GM10847 (cell line): Measurements from ENCODE around the gene F10.

Experiments
- POLR2A ChIP-seq: IDR thresholded peaks from 2 replicates; pipeline ENCODE4 v1.6.1; 2011; ENCODE audit not compliant: insufficient read length; ENCODE audit errors: extremely low read depth

Gene F10

DNA sequence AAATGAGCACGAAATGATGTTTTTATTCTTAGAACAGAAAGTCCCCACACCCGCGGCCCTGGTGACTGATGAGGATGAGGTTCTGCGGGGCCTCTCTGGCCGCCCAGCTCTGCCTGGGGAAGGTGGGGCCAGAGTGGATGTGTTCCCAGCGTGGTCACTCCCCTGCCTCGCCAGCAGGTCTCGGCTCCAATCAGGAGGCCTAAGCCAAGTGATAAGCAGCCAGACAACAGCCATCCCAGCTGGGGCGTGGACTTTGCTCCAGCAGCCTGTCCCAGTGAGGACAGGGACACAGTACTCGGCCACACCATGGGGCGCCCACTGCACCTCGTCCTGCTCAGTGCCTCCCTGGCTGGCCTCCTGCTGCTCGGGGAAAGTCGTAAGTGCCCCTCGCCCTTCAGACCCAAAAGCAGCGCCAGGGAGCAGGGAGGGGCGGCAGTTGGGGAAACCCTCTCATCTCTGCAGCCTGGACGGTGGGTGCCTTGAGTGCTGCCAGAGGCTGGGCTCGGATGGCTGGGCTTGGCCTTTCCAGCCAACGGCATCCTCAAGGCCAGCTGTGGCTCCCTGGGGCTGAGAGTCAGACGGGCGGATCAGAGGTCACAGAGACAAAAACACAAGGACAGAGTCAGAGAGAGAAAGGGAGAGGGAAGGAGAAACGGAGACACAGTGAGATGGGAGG lies at the start of gene F10:
TSS of gene F10 (plus strand) at position 250 of the 676 bp plus-strand sequence. CDS start at position 307, 57 bp downstream.
- TF ChIP-seq POLR2A = no peak

DNA sequence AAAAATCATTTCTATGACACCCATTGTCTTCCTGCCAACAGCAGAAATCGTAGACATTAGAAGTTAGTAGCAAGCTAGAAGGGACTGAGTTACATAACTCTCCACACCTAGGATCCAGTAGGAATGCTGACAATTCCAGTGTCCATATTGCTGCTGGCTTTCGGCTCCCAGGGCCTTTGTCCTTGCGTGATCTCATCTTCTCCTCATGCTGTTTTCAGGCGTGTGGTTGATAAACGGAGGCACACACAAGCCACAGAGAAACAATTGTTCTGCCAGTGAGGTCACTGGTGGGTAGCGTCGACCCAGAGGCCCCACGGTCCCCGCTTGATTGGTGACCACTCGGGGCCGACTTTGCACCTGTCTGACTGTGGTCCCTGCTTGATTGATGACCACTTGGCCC lies 48.7 kb upstream of the F10 start:
- no peak for TF ChIP-seq POLR2A

DNA sequence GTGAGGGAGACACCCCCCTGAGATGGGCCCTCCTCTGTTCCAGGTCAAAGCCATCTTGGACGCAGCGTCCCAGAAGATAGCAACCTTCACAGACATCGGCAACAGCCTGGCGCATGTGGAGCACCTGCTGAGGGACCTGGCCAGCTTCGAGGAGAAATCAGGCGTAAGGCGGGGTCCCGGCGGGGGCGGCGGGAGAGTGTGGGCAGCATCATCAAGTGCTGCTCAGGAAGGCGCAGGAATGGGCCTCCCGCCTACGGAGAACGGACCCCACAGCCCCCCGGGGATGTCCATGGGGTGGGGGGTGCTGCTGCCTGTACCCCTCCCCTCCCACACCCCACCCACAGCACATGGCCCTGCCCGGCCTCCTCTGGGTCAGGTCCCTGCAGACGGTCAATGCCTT lies 48.2 kb upstream of the F10 start:
- TF ChIP-seq POLR2A = no peak

DNA sequence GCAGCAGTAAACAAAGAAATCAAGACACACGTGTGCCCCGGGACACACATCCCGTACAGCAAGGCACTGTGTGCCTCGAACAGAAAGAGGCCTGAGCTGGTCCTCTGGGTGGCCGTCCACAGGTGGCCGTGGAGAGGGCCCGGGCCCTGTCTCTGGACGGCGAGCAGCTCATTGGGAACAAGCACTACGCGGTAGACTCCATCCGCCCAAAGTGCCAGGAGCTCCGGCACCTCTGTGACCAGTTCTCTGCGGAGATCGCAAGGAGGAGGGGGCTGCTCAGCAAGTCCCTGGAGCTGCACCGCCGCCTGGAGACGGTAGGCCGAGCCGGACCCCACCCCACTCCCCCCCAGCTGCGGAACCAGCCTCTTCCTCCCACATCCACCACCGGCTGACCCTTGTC lies 47.7 kb upstream of the F10 start:
- TF ChIP-seq POLR2A = no peak

DNA sequence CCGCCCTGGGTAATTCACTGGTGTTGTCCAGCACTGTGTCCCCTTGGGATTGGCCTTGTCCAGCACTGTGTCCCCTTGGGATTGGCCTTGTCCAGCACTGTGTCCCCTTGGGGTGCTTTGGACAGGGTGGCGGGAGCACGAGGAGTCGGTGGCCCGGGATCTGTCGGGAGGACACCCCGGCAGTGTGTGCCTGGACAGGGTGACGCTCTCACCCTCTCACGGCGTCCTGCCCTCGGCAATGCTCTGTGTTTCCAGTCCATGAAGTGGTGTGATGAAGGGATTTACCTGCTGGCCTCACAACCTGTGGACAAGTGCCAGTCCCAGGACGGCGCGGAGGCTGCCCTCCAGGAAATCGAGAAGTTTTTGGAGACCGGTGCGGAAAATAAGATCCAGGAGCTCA lies 46.9 kb upstream of the F10 start:
- no peak for TF ChIP-seq POLR2A

DNA sequence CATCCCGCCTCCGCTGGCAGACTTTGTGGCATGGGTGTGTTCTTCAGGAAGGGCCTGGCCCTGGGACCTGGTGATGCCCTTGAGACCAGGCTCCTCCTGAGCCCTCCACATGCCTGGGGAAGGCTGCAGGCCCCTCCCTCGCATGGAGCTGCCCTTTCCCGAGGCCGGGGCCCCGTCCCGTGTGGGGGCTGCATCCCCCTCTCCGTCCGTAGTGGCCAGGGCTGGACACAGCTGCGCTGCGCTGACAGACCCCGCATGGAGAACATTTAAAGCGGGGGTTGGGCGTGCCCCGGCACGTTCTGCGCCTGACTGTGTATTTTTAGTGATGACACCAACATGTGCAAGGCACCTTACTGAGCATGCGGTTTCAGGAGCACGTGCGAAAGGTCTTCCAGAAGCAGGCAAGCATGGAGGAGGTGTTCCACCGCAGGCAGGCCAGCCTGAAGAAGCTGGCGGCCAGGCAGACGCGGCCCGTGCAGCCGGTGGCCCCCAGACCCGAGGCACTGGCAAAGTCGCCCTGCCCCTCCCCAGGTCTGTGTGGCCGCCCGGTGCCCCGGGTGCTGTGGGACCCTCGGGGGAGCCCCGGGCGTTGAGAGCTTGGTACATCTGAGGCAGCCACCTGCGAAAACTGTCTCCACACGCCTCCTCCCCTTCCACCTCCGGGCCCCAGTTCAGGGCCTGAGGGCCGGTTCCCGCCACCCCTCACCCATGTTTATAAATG lies 45.8 kb upstream of the F10 start:
- TF ChIP-seq POLR2A = no peak

DNA sequence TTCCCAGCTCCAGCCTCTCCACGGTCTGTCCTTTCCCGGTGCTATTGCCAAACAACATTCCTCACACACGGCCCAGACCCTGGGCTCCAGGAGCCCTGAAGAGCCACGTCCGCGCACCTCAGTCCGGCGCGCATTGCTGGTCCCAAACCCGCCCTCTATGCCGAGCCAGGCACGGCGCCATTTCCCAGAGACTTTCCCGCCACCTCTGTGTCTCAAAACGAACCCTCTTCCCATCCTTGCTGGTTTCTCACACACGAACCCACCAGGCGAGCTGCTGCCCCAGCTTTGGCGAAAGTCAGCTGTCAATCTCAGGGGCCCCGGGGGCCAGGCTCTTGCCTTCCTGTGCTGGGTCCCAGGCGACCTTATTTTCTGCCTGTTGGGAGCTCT lies 45.0 kb upstream of the F10 start:
- no peak for TF ChIP-seq POLR2A

DNA sequence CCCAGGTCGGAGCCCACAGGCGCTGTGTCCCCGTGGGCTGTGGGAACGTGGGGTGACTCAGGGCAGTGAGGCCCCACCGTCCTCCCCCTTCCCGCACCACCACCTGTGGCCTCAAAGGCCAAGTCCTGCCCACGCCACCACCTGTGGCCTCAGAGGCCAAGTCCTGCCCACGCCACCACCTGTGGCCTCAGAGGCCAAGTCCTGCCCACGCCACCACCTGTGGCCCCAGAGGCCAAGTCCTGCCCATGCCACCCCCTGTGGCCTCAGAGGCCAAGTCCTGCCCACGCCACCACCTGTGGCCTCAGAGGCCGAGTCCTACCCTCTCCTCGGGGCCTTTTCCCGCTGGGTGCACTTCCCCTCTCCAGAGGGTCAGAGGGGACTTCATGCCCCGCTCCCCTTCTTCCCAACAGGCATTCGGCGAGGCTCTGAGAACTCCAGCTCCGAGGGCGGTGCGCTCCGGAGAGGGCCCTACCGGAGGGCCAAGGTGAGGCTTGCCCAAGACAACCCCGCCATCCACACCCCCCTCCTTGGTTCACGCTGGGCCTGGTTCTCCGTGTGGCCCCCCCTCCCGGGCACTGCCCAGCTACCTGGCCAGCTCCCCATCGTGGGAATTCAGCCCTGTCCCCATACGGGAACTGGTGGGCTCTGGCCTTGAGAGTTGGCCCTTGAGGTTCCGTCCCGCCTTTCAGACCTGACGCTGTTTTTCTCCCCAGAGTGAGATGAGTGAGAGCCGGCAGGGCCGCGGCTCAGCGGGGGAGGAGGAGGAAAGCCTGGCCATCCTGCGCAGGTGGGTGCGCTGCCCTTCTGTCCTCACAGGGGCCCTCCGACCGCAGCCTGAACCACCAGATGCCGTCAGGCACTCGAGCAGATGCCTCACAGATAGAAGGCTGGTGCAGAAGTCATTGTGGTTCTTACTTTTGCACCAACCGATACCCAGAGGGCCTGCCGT lies 44.4 kb upstream of the F10 start:
- TF ChIP-seq POLR2A = no peak

DNA sequence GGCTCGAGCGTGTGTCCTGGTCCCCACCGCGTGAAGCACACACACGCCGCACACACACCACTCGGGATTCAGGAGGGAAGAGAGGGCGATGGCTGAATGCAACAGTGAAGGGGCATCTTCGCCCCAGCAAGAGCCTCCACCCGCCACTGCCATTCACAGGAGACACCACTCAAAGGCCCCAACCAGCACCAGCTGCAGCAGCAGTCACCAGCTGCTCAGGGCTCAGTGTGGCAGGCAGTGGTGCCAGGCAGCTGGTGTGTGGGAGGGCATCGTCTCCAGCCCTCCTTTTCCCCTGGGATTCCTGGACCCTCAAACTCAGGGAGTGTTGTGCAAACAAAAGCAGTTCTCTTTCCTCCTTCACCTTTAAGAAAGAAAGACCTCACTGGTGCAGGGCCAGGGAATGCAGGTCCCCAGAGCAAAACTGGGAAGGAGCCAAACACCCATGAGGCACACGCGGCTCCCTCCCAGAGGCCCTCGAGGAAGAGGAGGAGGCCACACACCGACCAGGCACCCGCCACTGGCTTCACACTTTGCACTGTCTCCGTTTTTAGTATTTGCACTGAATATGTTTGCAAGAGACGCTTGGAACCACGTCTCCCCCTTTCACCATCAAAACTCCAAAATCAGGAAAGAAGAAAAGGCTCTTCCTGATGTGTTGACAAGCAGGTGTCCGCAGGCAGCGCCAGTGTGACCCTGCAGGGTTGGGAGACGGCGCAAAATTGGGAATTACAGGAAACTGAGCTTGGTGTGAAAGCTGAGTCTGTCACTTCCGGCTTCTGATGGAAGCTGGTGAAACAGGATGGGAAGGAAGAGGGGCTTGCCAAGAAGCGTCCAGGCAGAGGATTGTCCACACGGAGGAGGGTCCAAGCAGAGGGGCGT lies 43.5 kb upstream of the F10 start:
- TF ChIP-seq POLR2A = no peak

DNA sequence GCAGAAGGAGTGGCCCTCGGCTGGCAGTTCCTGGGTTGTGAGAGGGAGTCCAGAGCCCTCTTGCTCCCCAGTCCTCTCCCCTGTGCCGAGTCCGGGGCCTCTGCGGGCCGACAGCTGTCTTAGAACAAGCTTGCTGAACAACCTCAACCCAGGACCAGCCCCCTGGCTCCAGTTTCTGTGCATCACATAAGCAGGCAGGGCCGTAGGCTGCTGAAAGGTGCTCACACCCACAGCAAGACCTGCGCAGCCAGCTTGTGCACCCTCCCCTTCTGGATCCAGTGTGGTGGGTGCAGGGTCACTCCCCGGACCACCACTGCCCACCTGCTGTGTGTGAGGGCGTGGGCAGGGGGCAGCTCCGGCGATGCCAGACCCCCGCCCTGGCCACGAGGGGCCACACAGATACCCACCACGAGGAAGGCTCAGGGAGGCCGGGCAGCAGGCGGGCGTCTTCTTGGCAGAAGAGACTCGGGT lies 42.2 kb upstream of the F10 start:
- TF ChIP-seq POLR2A = no peak

DNA sequence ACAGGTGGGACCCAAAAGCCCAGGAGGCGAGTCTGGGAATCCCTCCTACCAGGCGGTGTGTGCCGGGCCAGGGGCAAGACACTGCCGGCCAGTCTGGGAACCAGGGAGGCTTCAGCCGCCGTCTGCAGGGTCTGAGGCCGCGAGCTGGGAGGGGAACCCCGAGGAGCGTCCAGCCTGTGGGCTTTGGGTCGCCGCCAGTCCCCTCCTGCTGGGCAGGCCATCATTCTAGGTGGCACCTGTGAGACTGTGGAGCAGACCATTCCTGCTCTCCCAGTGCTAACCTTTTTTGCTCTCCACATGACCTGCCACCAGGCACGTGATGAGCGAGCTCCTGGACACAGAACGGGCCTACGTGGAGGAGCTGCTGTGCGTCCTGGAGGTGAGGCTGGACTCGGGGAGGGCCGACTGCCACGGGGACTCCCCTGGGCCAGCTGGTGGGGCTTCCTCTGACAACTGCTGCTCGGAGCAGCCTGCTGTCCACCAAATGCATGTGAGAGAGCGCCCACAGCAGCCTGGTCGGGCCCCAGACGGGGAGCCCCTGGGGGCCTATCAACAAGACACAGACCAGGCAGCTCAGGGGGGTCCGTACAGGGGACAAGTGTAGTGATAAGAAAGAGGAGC lies 41.6 kb upstream of the F10 start:
- TF ChIP-seq POLR2A = no peak

DNA sequence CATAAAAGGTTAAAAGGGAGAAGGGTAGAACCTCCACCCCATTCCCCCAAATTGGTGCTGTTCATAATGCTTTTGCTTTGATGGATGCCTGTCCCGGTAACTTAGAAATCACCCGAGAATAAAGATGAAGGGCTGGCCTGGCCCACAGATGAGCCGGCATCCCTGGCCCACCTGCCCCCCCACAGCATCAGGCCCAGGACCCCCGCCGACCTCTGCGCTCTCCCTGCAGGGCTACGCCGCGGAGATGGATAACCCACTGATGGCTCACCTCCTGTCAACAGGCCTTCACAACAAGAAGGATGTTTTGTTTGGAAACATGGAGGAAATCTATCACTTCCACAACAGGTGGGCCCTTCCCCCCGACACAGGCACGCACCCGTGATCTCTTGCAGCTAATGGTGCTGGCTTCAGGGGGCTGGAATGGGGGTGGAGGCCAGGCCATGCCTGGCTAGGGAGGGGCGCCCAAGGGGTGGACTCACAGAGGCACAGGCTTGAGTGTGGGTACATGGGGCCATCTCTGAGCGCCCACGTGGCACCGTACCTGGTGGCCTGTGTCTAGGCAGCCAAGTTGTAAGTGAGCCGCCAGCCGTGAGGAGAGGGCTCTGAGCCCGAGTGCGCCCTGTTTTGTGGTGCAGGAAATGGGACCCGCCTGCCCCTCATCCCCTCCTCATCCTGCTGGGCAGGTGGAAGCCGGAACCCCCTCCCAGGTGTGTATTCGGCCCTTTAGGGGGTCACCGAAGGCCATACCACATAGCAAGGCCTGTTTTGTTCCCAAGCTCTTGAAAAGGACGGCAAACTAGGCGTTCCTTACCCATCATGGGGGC lies 40.2 kb upstream of the F10 start:
- no peak for TF ChIP-seq POLR2A

DNA sequence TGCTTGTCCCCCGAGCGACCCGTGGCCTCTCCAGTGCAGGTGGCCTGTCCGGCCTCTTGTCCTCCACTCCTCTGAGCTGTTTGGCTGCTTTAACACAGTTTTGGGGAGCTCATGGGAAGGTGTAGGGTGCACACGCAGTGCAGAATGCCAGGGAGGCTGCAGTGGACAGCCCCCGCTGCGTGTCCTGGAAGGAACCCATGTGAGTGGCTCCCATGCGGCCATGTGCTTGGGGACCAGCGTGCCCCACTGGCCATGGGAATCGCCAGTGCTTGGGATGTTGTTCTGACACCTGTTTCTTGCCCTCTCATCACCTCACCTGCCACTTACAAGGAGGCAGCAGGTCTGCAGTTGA lies 39.6 kb upstream of the F10 start:
- TF ChIP-seq POLR2A = no peak
